Common myeloid progenitor, CD34-positive (primary cell): ENCODE data around the gene CSAD.
"Not testable (repeated sequence)": the region's sequence is repeated elsewhere in the genome, so short reads cannot be mapped to it uniquely, and the experiment has no call there.

ENCODE experiments used
- CTCF ChIA-PET: fragments of 350-600 bp; sonication (Branson Sonifier 250); formaldehyde crosslinking; loops from one replicate; lab custom pipeline; 2021; ENCODE audit warnings: antibody characterized with exemption; lab: Charles Lee
- POLR2A ChIA-PET: fragments of 350-600 bp; sonication (Branson Sonifier 250); formaldehyde crosslinking; loops from one replicate; lab custom pipeline; 2021; ENCODE audit warnings: antibody characterized with exemption; lab: Charles Lee
- DNase-seq, 3 donors: peaks; one replicate each; pipeline versions ENCODE4 v3.0.0 to v3.0.0-alpha.2; 2013
- H3K27ac ChIP-seq, 2 experiments: 1 replicate in 1 of 2; 2 replicates in 1 of 2; pipeline ENCODE4 v1.7.0; 2013; ENCODE audit warnings: inconsistent platforms in 2 of 2, low read length in 2 of 2, mild to moderate bottlenecking in 2 of 2, low read depth in 1 of 2, moderate library complexity in 1 of 2; ENCODE audit not compliant: severe bottlenecking in 2 of 2, insufficient read depth in 1 of 2, poor library complexity in 1 of 2
- H3K27me3 ChIP-seq, 5 experiments: replicated peaks in 2 of 5; 1 replicate in 3 of 5; 2 replicates in 2 of 5; pipeline versions ENCODE4 v1.6.1 to v1.7.0; 2013; ENCODE audit warnings: low read length in 4 of 5, mild to moderate bottlenecking in 2 of 5, moderate library complexity in 2 of 5, inconsistent platforms in 1 of 5; ENCODE audit not compliant: insufficient read depth in 5 of 5, control insufficient read depth in 4 of 5
- H3K36me3 ChIP-seq, 4 experiments: 1 replicate in 2 of 4; 2 replicates in 2 of 4; pipeline versions ENCODE4 v1.6.1 to v1.7.0; 2013; ENCODE audit warnings: low read length in 3 of 4, control low read depth in 1 of 4, mild to moderate bottlenecking in 1 of 4; ENCODE audit not compliant: control insufficient read depth in 4 of 4, insufficient read depth in 4 of 4
- H3K4me1 ChIP-seq, 4 experiments: 1 replicate in 3 of 4; 2 replicates in 1 of 4; pipeline versions ENCODE4 v1.6.1 to v1.7.1; 2013; ENCODE audit warnings: low read length in 3 of 4, mild to moderate bottlenecking in 3 of 4, control low read depth in 1 of 4, inconsistent platforms in 1 of 4, moderate library complexity in 1 of 4; ENCODE audit not compliant: control insufficient read depth in 4 of 4, insufficient read depth in 4 of 4; ENCODE audit errors: control extremely low read depth in 1 of 4
- H3K4me3 ChIP-seq, 7 experiments: 1 replicate in 4 of 7; 2 replicates in 3 of 7; pipeline versions ENCODE4 v1.5.1 to v1.7.0; 2013; ENCODE audit warnings: mild to moderate bottlenecking in 7 of 7, low read length in 6 of 7, moderate library complexity in 6 of 7, inconsistent platforms in 2 of 7, low read depth in 2 of 7, control low read depth in 1 of 7; ENCODE audit not compliant: insufficient read depth in 4 of 7, control insufficient read depth in 1 of 7; ENCODE audit errors: extremely low read depth in 1 of 7
- H3K9me3 ChIP-seq, 5 experiments: 1 replicate in 4 of 5; 2 replicates in 1 of 5; pipeline versions ENCODE4 v1.6.1 to v1.7.1; 2013; ENCODE audit warnings: low read length in 4 of 5, mild to moderate bottlenecking in 2 of 5, inconsistent platforms in 1 of 5, low read depth in 1 of 5, moderate library complexity in 1 of 5; ENCODE audit not compliant: control insufficient read depth in 4 of 5, insufficient read depth in 2 of 5; ENCODE audit errors: control extremely low read depth in 1 of 5
- WGBS: methylation state at CpG from one replicate; pipeline ENCODE4 v1.1.5; 2013; ENCODE audit not compliant: insufficient coverage; 5-methylcytosine and 5-hydroxymethylcytosine counted together

The CSAD gene

DNA sequence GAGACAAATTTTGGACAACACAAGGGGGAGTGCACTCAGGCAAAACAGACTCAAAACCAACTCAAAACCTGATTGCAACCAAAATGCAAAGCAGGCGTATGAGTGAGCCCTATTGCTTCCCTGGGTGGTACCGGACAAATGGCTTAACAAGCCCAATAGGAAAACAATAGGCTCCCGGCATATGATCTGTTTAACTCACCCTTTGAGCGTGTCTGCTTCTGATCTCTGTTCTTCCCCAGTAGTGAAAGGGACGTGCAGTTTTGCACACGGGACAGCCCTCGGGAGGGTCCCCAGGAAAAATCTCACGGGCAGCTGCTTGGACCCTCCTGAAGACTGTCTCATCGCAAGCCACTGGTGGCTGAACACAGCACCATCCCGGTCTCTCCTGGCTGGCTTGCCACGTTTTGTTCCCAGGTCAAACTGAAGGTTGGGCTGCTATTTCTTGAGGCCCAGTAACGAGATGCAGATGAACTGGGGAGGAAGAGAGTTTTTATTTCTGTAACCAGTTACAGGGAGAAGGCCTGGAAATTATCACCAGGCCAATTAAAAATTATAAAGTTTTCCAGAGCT, 67.5 kb downstream of the CSAD start:
- Histone ChIP-seq H3K4me1 (no peaks in the 10 kb centered on the region), H3K27me3 (no peaks in the 10 kb centered on the region), H3K27ac (no peak overlapping the region), H3K9me3 (no peaks in the 10 kb centered on the region), H3K4me3 (no peak overlapping the region), H3K36me3 (no peaks in the 10 kb centered on the region)
- 99% methylated on average over 11 of the region's 12 CpGs for WGBS
- ChIA-PET CTCF (no interaction called here), POLR2A (no interaction called here)
- DNase-seq, result no peak

GRCh38 chr12:53112431-53112830, 68.3 kb downstream of the CSAD start:
- CTCF ChIA-PET, result interaction anchor here (1.4 kb wide), 1 partner anchor 9 kb away, joined by 4 read pairs; the partner anchor contains the start of gene SOAT2
- POLR2A ChIA-PET, result not testable (repeated sequence)

More at GRCh38 chr12:53112431-53112830, 68.3 kb downstream of the CSAD start:
- not testable (repeated sequence) for H3K9me3 ChIP-seq, DNase-seq, H3K36me3 ChIP-seq, H3K27me3 ChIP-seq, H3K27ac ChIP-seq, H3K4me3 ChIP-seq, H3K4me1 ChIP-seq
- 93% methylated on average over 3 of the region's 7 CpGs for WGBS
